Neutrophil (primary cell): ENCODE measurements around the gene DDX59.

Experiments used
- H3K27ac ChIP-seq: fragments of 200-600 bp; sonication (generic); 2 replicates; pipeline ENCODE4 v1.5.1; 2016; ENCODE audit warnings: mild to moderate bottlenecking, moderate library complexity
- H3K27me3 ChIP-seq: fragments of 200-600 bp; sonication (generic); 2 replicates; pipeline ENCODE4 v1.6.0; 2016; ENCODE audit warnings: mild to moderate bottlenecking
- H3K36me3 ChIP-seq: fragments of 200-600 bp; sonication (generic); 2 replicates; pipeline ENCODE4 v1.5.1; 2017
- H3K4me1 ChIP-seq, 2 experiments: fragments of 200-600 bp in 1 of 2; sonication (generic) in 1 of 2; 1 replicate in 1 of 2; 2 replicates in 1 of 2; pipeline versions ENCODE4 v1.5.1 to v1.6.1; 2013 to 2016; ENCODE audit warnings: low read depth in 1 of 2, low read length in 1 of 2, mild to moderate bottlenecking in 1 of 2, moderate library complexity in 1 of 2; ENCODE audit not compliant: control insufficient read depth in 1 of 2, insufficient read depth in 1 of 2
- H3K4me3 ChIP-seq, 2 experiments: fragments of 200-600 bp in 1 of 2; sonication (generic) in 1 of 2; 1 replicate in 1 of 2; 2 replicates in 1 of 2; pipeline ENCODE4 v1.5.1; 2013 to 2016; ENCODE audit warnings: low read depth in 1 of 2, low read length in 1 of 2, mild to moderate bottlenecking in 1 of 2, moderate library complexity in 1 of 2
- H3K9me3 ChIP-seq: fragments of 200-600 bp; sonication (generic); 2 replicates; pipeline ENCODE4 v1.5.1; 2016
- CTCF ChIP-seq: fragments of 200-600 bp; sonication (generic); IDR thresholded peaks from 2 replicates; pipeline ENCODE4 v1.5.1; 2016; ENCODE audit warnings: antibody characterized with exemption

Gene DDX59

DNA sequence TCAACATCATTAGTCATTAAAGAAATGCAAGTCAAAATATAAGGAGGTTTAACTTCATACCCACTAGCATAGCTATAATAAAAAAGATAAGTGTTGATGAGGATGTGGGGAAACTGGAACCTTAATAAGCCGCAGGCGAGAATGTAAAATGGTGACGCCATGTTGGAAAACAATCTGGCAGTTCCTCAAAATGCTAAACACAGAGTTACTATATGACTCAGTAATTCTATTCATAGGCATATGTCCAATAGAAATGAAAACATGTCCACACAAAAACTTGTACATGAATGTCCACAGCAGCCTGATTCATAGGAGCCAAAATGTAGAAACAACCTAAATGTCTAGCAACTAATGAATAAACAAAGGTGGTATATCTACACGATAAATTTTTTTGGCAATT, 23.2 kb downstream of the DDX59 start:
- peaks cover 45% of the 10 kb centered on the region for H3K36me3 ChIP-seq
- no peak for TF ChIP-seq CTCF
- no peaks in the 10 kb centered on the region for H3K27me3 ChIP-seq
- H3K27ac ChIP-seq: no peak overlapping the region
- no peak overlapping the region for H3K4me3 ChIP-seq
- no peaks in the 10 kb centered on the region for H3K9me3 ChIP-seq
- H3K4me1 ChIP-seq: peaks cover 11 to 15% of the 10 kb centered on the region in 2 experiments

- Histone ChIP-seq H3K27me3 (no peaks in the 10 kb centered on the region), H3K36me3 (peaks cover 28% of the 10 kb centered on the region), H3K9me3 (no peaks in the 10 kb centered on the region), H3K4me3 (no peak overlapping the region), H3K27ac (no peak overlapping the region), H3K4me1 (peaks cover 23 to 29% of the 10 kb centered on the region in 2 experiments)
- TF ChIP-seq CTCF: no peak
Measured at GRCh38 chr1:200644021-200644420, 25.7 kb downstream of the DDX59 start.

DNA sequence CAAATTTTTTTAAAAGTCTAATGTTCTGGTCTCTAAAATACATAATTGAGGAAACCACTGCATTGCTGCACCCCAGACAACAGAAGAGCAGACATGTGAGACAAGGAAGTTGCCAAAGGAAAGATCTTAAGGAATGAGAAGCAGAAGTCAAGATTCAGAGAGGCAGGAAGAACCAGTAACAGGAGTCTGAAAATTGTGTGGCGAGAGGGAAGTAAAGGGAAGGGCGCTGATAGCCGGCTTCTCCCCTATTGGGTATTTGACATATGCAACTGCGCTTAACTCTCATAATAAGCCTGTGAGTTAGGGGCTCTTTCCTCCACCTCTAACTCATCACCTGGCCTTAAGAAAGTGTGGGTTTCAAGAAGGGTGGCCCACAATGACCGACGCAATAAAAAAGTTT, 27.2 kb downstream of the DDX59 start:
- Histone ChIP-seq H3K4me3 (no peak overlapping the region), H3K4me1 (peaks cover 23 to 29% of the 10 kb centered on the region in 2 experiments), H3K27me3 (no peaks in the 10 kb centered on the region), H3K9me3 (no peaks in the 10 kb centered on the region), H3K36me3 (peaks cover 13% of the 10 kb centered on the region), H3K27ac (peak overlapping the region; percentile 62)
- no peak for TF ChIP-seq CTCF

DNA sequence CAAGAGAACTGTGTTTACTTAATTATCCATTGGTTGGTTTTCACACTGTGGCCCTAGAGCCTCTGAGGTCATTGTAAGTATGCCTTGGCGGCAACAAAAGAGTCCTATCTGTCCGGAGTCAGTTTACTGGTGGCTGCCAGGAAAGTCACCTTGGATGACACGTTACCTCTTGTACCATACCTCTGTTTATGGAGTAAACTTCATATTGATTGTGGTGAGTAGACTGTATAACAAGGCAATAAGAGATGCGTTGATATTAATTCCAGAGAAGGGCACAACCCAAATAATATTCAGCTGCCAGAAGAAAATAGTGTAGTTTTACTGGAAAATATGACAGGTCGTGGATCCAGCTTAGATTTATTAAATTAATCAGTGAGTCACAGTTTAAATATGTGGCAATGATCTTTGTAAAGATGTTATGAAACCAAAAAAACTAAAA, 28.7 kb downstream of the DDX59 start:
- TF ChIP-seq CTCF: no peak
- H3K27ac ChIP-seq: peak overlapping the region; percentile 81
- H3K4me3 ChIP-seq: no peak overlapping the region
- H3K36me3 ChIP-seq: peaks cover 7% of the 10 kb centered on the region
- no peaks in the 10 kb centered on the region for H3K27me3 ChIP-seq
- no peaks in the 10 kb centered on the region for H3K9me3 ChIP-seq
- H3K4me1 ChIP-seq: peaks cover 23 to 29% of the 10 kb centered on the region in 2 experiments

- peaks cover 23 to 29% of the 10 kb centered on the region in 2 experiments for H3K4me1 ChIP-seq
- peak overlapping the region; percentile 22 to 34 for H3K4me3 ChIP-seq
- no peaks in the 10 kb centered on the region for H3K27me3 ChIP-seq
- H3K9me3 ChIP-seq: no peaks in the 10 kb centered on the region
- TF ChIP-seq CTCF: no peak
- H3K27ac ChIP-seq: peak overlapping the region; percentile 81
- H3K36me3 ChIP-seq: peaks cover 7% of the 10 kb centered on the region
Measured at GRCh38 chr1:200640373-200640962, 29.2 kb downstream of the DDX59 start.
